Mesenchymal stem cell (in vitro differentiated cells and primary cell): Measurements from ENCODE around the gene C16orf78.

ENCODE experiments used
- DNase-seq: peaks from one replicate; pipeline ENCODE4 v3.0.0-alpha.2; 2013
- H2AFZ ChIP-seq: one replicate; pipeline ENCODE4 v1.6.1; 2013; ENCODE audit warnings: low read depth, mild to moderate bottlenecking, control low read depth, inconsistent platforms, low read length, moderate library complexity
- H2AK5ac ChIP-seq: 2 replicates; pipeline ENCODE4 v1.6.1; 2013; ENCODE audit warnings: low read length, moderate library complexity, mild to moderate bottlenecking, inconsistent platforms; ENCODE audit not compliant: severe bottlenecking
- H2BK120ac ChIP-seq: one replicate; pipeline ENCODE4 v1.6.1; 2013; ENCODE audit warnings: low read depth, mild to moderate bottlenecking, inconsistent platforms, low read length, moderate library complexity
- H2BK12ac ChIP-seq, 2 experiments: one replicate each; pipeline ENCODE4 v1.6.1; 2013; ENCODE audit warnings: inconsistent platforms in 2 of 2, low read length in 2 of 2, mild to moderate bottlenecking in 2 of 2, moderate library complexity in 2 of 2, control low read depth in 1 of 2
- H2BK15ac ChIP-seq: one replicate; pipeline ENCODE4 v1.6.1; 2013; ENCODE audit warnings: mild to moderate bottlenecking, low read depth, inconsistent platforms; ENCODE audit not compliant: poor library complexity, severe bottlenecking
- H2BK5ac ChIP-seq: 2 replicates; pipeline ENCODE4 v1.6.1; 2013; ENCODE audit warnings: low read depth, mild to moderate bottlenecking, low read length, control low read depth, inconsistent platforms; ENCODE audit not compliant: poor library complexity, severe bottlenecking
- H3K14ac ChIP-seq, 2 experiments: one replicate each; pipeline ENCODE4 v1.6.1; 2013; ENCODE audit warnings: inconsistent platforms in 2 of 2, low read length in 2 of 2, control low read depth in 1 of 2, mild to moderate bottlenecking in 1 of 2, moderate library complexity in 1 of 2
- H3K18ac ChIP-seq, 2 experiments: one replicate each; pipeline ENCODE4 v1.6.1; 2013; ENCODE audit warnings: inconsistent platforms in 2 of 2, low read length in 2 of 2, control low read depth in 1 of 2, low read depth in 1 of 2, mild to moderate bottlenecking in 1 of 2
- H3K23ac ChIP-seq, 2 experiments: one replicate each; pipeline ENCODE4 v1.6.1; 2013; ENCODE audit warnings: inconsistent platforms in 2 of 2, low read length in 2 of 2, mild to moderate bottlenecking in 2 of 2, moderate library complexity in 2 of 2, control low read depth in 1 of 2
- H3K27ac ChIP-seq: 2 replicates; pipeline ENCODE4 v1.5.1; 2013; ENCODE audit warnings: mild to moderate bottlenecking, moderate library complexity, low read length, control low read depth, inconsistent platforms; ENCODE audit not compliant: poor library complexity, severe bottlenecking
- H3K27me3 ChIP-seq, 2 experiments: 2 replicates each; pipeline versions ENCODE4 v1.6.1 to v1.7.0; 2013; ENCODE audit warnings: low read length in 2 of 2, mild to moderate bottlenecking in 2 of 2, moderate library complexity in 2 of 2, control low read depth in 1 of 2, inconsistent platforms in 1 of 2; ENCODE audit not compliant: control insufficient read depth in 1 of 2, insufficient read depth in 1 of 2
- H3K36me3 ChIP-seq, 2 experiments: 2 replicates each; pipeline versions ENCODE4 v1.6.1 to v1.7.0; 2013; ENCODE audit warnings: low read length in 2 of 2, control low read depth in 1 of 2, inconsistent platforms in 1 of 2, low read depth in 1 of 2, mild to moderate bottlenecking in 1 of 2; ENCODE audit not compliant: insufficient read depth in 2 of 2, control insufficient read depth in 1 of 2
- H3K4ac ChIP-seq, 2 experiments: one replicate each; pipeline ENCODE4 v1.6.1; 2013; ENCODE audit warnings: inconsistent platforms in 2 of 2, low read length in 2 of 2, mild to moderate bottlenecking in 2 of 2, moderate library complexity in 2 of 2, control low read depth in 1 of 2, low read depth in 1 of 2
- H3K4me1 ChIP-seq: 2 replicates; pipeline ENCODE4 v1.6.1; 2013; ENCODE audit warnings: low read depth, low read length, control low read depth; ENCODE audit not compliant: control insufficient read depth, insufficient read depth
- H3K4me2 ChIP-seq: 2 replicates; pipeline ENCODE4 v1.6.1; 2013; ENCODE audit warnings: low read length, mild to moderate bottlenecking, inconsistent platforms; ENCODE audit not compliant: poor library complexity, severe bottlenecking
- H3K4me3 ChIP-seq, 2 experiments: 2 replicates each; pipeline versions ENCODE4 v1.5.1 to v1.7.0; 2013; ENCODE audit warnings: low read length in 2 of 2, mild to moderate bottlenecking in 2 of 2, control low read depth in 1 of 2, low read depth in 1 of 2; ENCODE audit not compliant: insufficient read depth in 1 of 2
- H3K79me1 ChIP-seq: replicated peaks from 2 replicates; pipeline ENCODE4 v1.6.1; 2013; ENCODE audit warnings: mild to moderate bottlenecking, control low read depth, low read length, inconsistent platforms; ENCODE audit not compliant: poor library complexity, severe bottlenecking
- H3K9ac ChIP-seq: 2 replicates; pipeline ENCODE4 v1.7.0; 2013; ENCODE audit warnings: mild to moderate bottlenecking, low read length, moderate library complexity
- H3K9me3 ChIP-seq: 2 replicates; pipeline ENCODE4 v1.7.0; 2013; ENCODE audit warnings: mild to moderate bottlenecking, low read length; ENCODE audit not compliant: control insufficient read depth
- H4K8ac ChIP-seq: one replicate; pipeline ENCODE4 v1.6.1; 2013; ENCODE audit warnings: inconsistent platforms, mild to moderate bottlenecking, low read length, moderate library complexity
- H4K91ac ChIP-seq: one replicate; pipeline ENCODE4 v1.6.1; 2013; ENCODE audit warnings: mild to moderate bottlenecking, low read length, inconsistent platforms
- WGBS: methylation state at CpG from one replicate; pipeline ENCODE4 v1.1.7; 2013; ENCODE audit warnings: mixed read lengths; 5-methylcytosine and 5-hydroxymethylcytosine counted together

Gene C16orf78

GRCh38 chr16:49415083-49415482 is 41.5 kb downstream of the C16orf78 start:
- Histone ChIP-seq H3K27ac (no peak overlapping the region), H4K8ac (no peak overlapping the region), H3K23ac (no peak overlapping the region), H3K79me1 (no peaks in the 10 kb centered on the region), H3K4me3 (no peak overlapping the region), H3K36me3 (no peaks in the 10 kb centered on the region), H3K4ac (no peak overlapping the region), H2BK12ac (no peak overlapping the region), H3K14ac (no peak overlapping the region), H4K91ac (no peak overlapping the region), H2BK5ac (no peak overlapping the region), H3K9me3 (no peaks in the 10 kb centered on the region), H2AK5ac (no peak overlapping the region), H3K4me1 (no peaks in the 10 kb centered on the region), H2BK120ac (no peak overlapping the region), H3K27me3 (peaks cover 0 to 25% of the 10 kb centered on the region in 2 experiments), H2BK15ac (no peak overlapping the region), H2AFZ (no peak overlapping the region), H3K18ac (no peak overlapping the region), H3K4me2 (no peak overlapping the region), H3K9ac (no peak overlapping the region)
- DNase-seq, result no peak
- 85% methylated on average over 9 of the region's 10 CpGs for WGBS

GRCh38 chr16:49416001-49416675 is 42.5 kb downstream of the C16orf78 start:
- no peak overlapping the region for H3K4me3 ChIP-seq
- H2AFZ ChIP-seq, result no peak overlapping the region
- no peak overlapping the region for H3K4ac ChIP-seq
- no peaks in the 10 kb centered on the region for H3K9me3 ChIP-seq
- H3K79me1 ChIP-seq, result no peaks in the 10 kb centered on the region
- no peak overlapping the region for H3K23ac ChIP-seq
- no peak overlapping the region for H2BK12ac ChIP-seq
- H3K36me3 ChIP-seq, result no peaks in the 10 kb centered on the region
- H2AK5ac ChIP-seq, result no peak overlapping the region
- H3K27me3 ChIP-seq, result peaks cover 0 to 27% of the 10 kb centered on the region in 2 experiments
- no peak overlapping the region for H3K4me2 ChIP-seq
- H4K8ac ChIP-seq, result no peak overlapping the region
- H2BK120ac ChIP-seq, result no peak overlapping the region
- no peak overlapping the region for H2BK5ac ChIP-seq
- H3K4me1 ChIP-seq, result no peaks in the 10 kb centered on the region
- H3K14ac ChIP-seq, result no peak overlapping the region
- H3K9ac ChIP-seq, result no peak overlapping the region
- no peak overlapping the region for H3K27ac ChIP-seq
- DNase-seq, result no peak
- 84% methylated on average over 15 of the region's 15 CpGs for WGBS
- no peak overlapping the region for H2BK15ac ChIP-seq
- no peak overlapping the region for H4K91ac ChIP-seq
- H3K18ac ChIP-seq, result no peak overlapping the region

- Histone ChIP-seq H2AK5ac (no peak overlapping the region), H3K79me1 (no peaks in the 10 kb centered on the region), H2BK120ac (no peak overlapping the region), H3K27me3 (peaks cover 0 to 32% of the 10 kb centered on the region in 2 experiments), H3K4me2 (no peak overlapping the region), H4K91ac (no peak overlapping the region), H3K18ac (no peak overlapping the region), H3K9ac (no peak overlapping the region), H2BK12ac (no peak overlapping the region), H2AFZ (no peak overlapping the region), H3K36me3 (no peaks in the 10 kb centered on the region), H4K8ac (no peak overlapping the region), H3K23ac (no peak overlapping the region), H2BK5ac (no peak overlapping the region), H3K4me3 (no peak overlapping the region), H3K4me1 (no peaks in the 10 kb centered on the region), H3K14ac (no peak overlapping the region), H3K4ac (no peak overlapping the region), H3K27ac (no peak overlapping the region), H2BK15ac (no peak overlapping the region), H3K9me3 (no peaks in the 10 kb centered on the region)
- WGBS, result 78% methylated on average over 2 of the region's 2 CpGs
- no peak for DNase-seq
These were observed 43.8 kb downstream of the C16orf78 start for GRCh38 chr16:49417354-49417753.

- Histone ChIP-seq H3K79me1 (no peaks in the 10 kb centered on the region), H2AK5ac (no peak overlapping the region), H2BK15ac (no peak overlapping the region), H3K4me3 (no peak overlapping the region), H3K14ac (no peak overlapping the region), H4K91ac (no peak overlapping the region), H2BK5ac (no peak overlapping the region), H3K4me1 (no peaks in the 10 kb centered on the region), H3K18ac (no peak overlapping the region), H3K23ac (no peak overlapping the region), H4K8ac (no peak overlapping the region), H2AFZ (no peak overlapping the region), H3K27me3 (peaks cover 0 to 26% of the 10 kb centered on the region in 2 experiments), H2BK12ac (no peak overlapping the region), H3K36me3 (no peaks in the 10 kb centered on the region), H3K9me3 (no peaks in the 10 kb centered on the region), H3K27ac (no peak overlapping the region), H3K9ac (no peak overlapping the region), H3K4ac (no peak overlapping the region), H3K4me2 (no peak overlapping the region), H2BK120ac (no peak overlapping the region)
- DNase-seq, result no peak
- 87% methylated on average over 13 of the region's 13 CpGs for WGBS
These were observed 45.4 kb downstream of the C16orf78 start for GRCh38 chr16:49419006-49419405.
